GM12878 (cell line): ENCODE measurements around the gene BMI1. TPM values are rescaled to one million over a fixed set of nuclear protein-coding genes. Genes with fewer than 3 reads are reported as not detected.

Experiments used
- CBX3 ChIP-seq: fragments of 200-600 bp; sonication (generic); IDR thresholded peaks from 2 replicates; pipeline ENCODE4 v1.6.1; 2016; ENCODE audit warnings: low read depth, borderline replicate concordance
- CEBPB ChIP-seq, 2 experiments: fragments of 150-350 bp in 1 of 2; IDR thresholded peaks; 2 replicates each; pipeline ENCODE4 v1.6.1; 2012 to 2014; ENCODE audit warnings: low read depth in 2 of 2, low read length in 2 of 2, borderline replicate concordance in 1 of 2, inconsistent platforms in 1 of 2
- E2F8 ChIP-seq: fragments of 450-650 bp; IDR thresholded peaks from 2 replicates; pipeline ENCODE4 v1.6.1; 2018; ENCODE audit warnings: mild to moderate bottlenecking, low read depth, moderate library complexity; ENCODE audit not compliant: partially characterized antibody
- EP300 ChIP-seq, 2 experiments: fragments of 150-350 bp in 1 of 2; IDR thresholded peaks; 2 replicates each; pipeline ENCODE4 v1.6.1; 2011 to 2012; ENCODE audit warnings: low read depth in 2 of 2, low read length in 2 of 2, borderline replicate concordance in 1 of 2, improper control_type of control experiment in 1 of 2, inconsistent platforms in 1 of 2; ENCODE audit not compliant: control insufficient read depth in 1 of 2
- ETV6 ChIP-seq, 2 experiments: fragments of 450-650 bp in 1 of 2; IDR thresholded peaks in 1 of 2; conservative IDR thresholded peaks in 1 of 2; 2 replicates each; pipeline ENCODE4 v1.6.1; 2014; ENCODE audit warnings: antibody characterized with exemption in 1 of 2, borderline replicate concordance in 1 of 2, low read depth in 1 of 2, mild to moderate bottlenecking in 1 of 2, moderate library complexity in 1 of 2
- EZH2 ChIP-seq: IDR thresholded peaks from 2 replicates; pipeline ENCODE4 v1.6.1; 2012; ENCODE audit warnings: low read depth, mild to moderate bottlenecking, control low read depth, inconsistent platforms, low read length, borderline replicate concordance; ENCODE audit not compliant: control insufficient read depth
- GABPA ChIP-seq: IDR thresholded peaks from 2 replicates; pipeline ENCODE4 v1.6.1; 2014; ENCODE audit warnings: antibody characterized with exemption, low read depth, mild to moderate bottlenecking, inconsistent platforms
- HDAC2 ChIP-seq: fragments of 200-600 bp; sonication (generic); IDR thresholded peaks from 2 replicates; pipeline ENCODE4 v1.6.1; 2017
- MEF2B ChIP-seq: fragments of 450-650 bp; IDR thresholded peaks from 2 replicates; pipeline ENCODE4 v1.6.1; 2018; ENCODE audit warnings: mild to moderate bottlenecking, moderate library complexity; ENCODE audit not compliant: partially characterized antibody, poor library complexity, severe bottlenecking
- NBN ChIP-seq: fragments of 450-650 bp; IDR thresholded peaks from 2 replicates; pipeline ENCODE4 v1.6.1; 2016
- NFIC ChIP-seq: IDR thresholded peaks from 2 replicates; pipeline ENCODE4 v1.6.1; 2012; ENCODE audit warnings: low read depth, mild to moderate bottlenecking, inconsistent platforms, low read length, moderate library complexity
- NR2F1 ChIP-seq: fragments of 450-650 bp; conservative IDR thresholded peaks from 2 replicates; pipeline ENCODE4 v1.6.1; 2017; ENCODE audit warnings: mild to moderate bottlenecking
- RAD51 ChIP-seq: fragments of 450-650 bp; IDR thresholded peaks from 2 replicates; pipeline ENCODE4 v1.6.1; 2016; ENCODE audit warnings: moderate library complexity, mild to moderate bottlenecking, inconsistent platforms
- RB1 ChIP-seq: fragments of 450-650 bp; formaldehyde crosslinking; IDR thresholded peaks from 2 replicates; pipeline ENCODE4 v1.6.1; 2017; ENCODE audit warnings: mild to moderate bottlenecking, borderline replicate concordance
- RUNX3 ChIP-seq: IDR thresholded peaks from 2 replicates; pipeline ENCODE4 v1.6.1; 2012; ENCODE audit warnings: low read length, inconsistent platforms
- SMAD1 ChIP-seq: fragments of 450-650 bp; IDR thresholded peaks from 2 replicates; pipeline ENCODE4 v1.6.1; 2018; ENCODE audit warnings: mild to moderate bottlenecking, low read depth; ENCODE audit not compliant: partially characterized antibody
- SMAD5 ChIP-seq: IDR thresholded peaks from 2 replicates; pipeline ENCODE4 v1.6.1; 2016; ENCODE audit warnings: antibody characterized with exemption, low read depth
- SP1 ChIP-seq: IDR thresholded peaks from one replicate; pipeline ENCODE4 v1.6.1; 2011; ENCODE audit warnings: low read depth, low read length
- SPI1 ChIP-seq: IDR thresholded peaks from 2 replicates; pipeline ENCODE4 v1.6.1; 2011; ENCODE audit warnings: low read depth, mild to moderate bottlenecking, low read length, moderate library complexity, borderline replicate concordance; ENCODE audit not compliant: insufficient read depth
- TARDBP ChIP-seq: IDR thresholded peaks from 2 replicates; pipeline ENCODE4 v1.6.1; 2016; ENCODE audit warnings: borderline replicate concordance
- TBL1XR1 ChIP-seq: IDR thresholded peaks from 2 replicates; pipeline ENCODE4 v1.6.1; 2012; ENCODE audit warnings: low read depth, low read length, improper control_type of control experiment
- USF1 ChIP-seq: IDR thresholded peaks from 2 replicates; pipeline ENCODE4 v1.6.1; 2011; ENCODE audit warnings: borderline replicate concordance, low read depth, mild to moderate bottlenecking, moderate library complexity, mixed read lengths, low read length; ENCODE audit not compliant: insufficient read depth; ENCODE audit errors: extremely low read length
- USF2 ChIP-seq: IDR thresholded peaks from 2 replicates; pipeline ENCODE4 v1.6.1; 2011; ENCODE audit warnings: low read depth, low read length, improper control_type of control experiment, borderline replicate concordance
- ZBED1 ChIP-seq: IDR thresholded peaks from 2 replicates; pipeline ENCODE4 v1.6.1; 2016; ENCODE audit warnings: borderline replicate concordance
- ZNF384 ChIP-seq: IDR thresholded peaks from 2 replicates; pipeline ENCODE4 v1.6.1; 2012; ENCODE audit warnings: low read depth, mild to moderate bottlenecking, low read length, improper control_type of control experiment, borderline replicate concordance
- polyA plus RNA-seq, 11 experiments: library from polyadenylated mRNA; depleted of rRNA in 4 of 11; unstranded in 6 of 11; stranded (reverse) in 5 of 11; fragments of >200 nt; fragmentation: Nextera tagmentation in 4 of 11; fragmentation: Illumina TruSeq in 1 of 11; extraction: Ambion mirVana in 4 of 11; extraction: Trizol in 1 of 11; gene quantifications; 1 replicate in 1 of 11; 2 replicates in 10 of 11; pipeline versions ENCODE4 v1.2.1 to v1.2.3, GENCODE V29; 2011 to 2016; ENCODE audit warnings: inconsistent platforms in 2 of 11, missing spikeins in 2 of 11, low read depth in 1 of 11
- total RNA-seq, 4 experiments: library from RNA; depleted of rRNA in 3 of 4; stranded (reverse); fragments of >200 nt in 3 of 4; fragmentation: Illumina TruSeq in 1 of 4; extraction: Trizol in 1 of 4; gene quantifications; 2 replicates each; pipeline versions ENCODE4 v1.2.1 to v1.2.3, GENCODE V29; 2013 to 2021

Gene BMI1
- total and polyA plus RNA-seq, 10 of the 15 experiments (the other 5 are each of a cell fraction or from before 2014, with no cell fraction given): 8.0 to 49.7 (median 25.8) TPM

DNA sequence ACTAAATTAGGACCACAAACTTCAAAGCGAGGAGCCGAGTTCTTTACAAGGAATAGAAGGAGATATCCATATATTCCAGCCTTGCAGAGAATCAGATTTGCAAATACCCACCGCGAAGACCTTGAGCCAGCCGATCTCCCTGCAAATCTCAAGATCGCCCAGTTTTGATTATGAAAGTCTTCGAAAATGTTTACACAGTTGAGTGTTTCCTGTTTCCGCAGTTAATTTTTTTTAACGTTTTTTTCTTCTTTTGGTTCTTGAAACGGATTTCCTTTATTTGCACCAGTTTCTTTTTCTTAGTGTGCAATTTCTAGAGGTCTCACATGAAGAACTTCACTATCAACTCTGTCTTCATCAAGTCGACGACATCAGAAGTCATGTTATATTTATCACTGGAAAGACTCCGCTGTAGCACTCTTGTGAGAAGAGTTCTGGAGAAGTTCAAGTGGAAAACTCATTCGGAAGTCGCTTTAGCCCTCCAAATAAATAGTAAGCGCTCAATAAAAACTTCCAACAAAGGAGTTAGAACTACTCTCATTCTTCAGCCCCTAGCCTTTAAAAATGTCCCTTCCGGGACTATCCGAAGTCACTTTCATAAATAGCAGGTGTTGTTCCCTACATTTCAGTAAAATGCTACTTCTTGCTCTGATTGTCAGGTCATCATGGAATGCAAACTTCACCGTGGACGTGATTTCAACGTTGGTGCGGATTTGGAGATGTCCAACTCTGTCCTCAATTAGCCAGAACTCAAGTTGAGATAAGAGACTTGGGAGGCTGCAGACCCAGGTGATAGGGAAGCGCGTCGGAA, 12.5 kb downstream of the BMI1 start (continued):
- TF ChIP-seq TBL1XR1 (no peak), NFIC (0 out of 2 replicates have a peak, but pooled peaks have one; percentile 33), E2F8 (no peak), EP300 (IDR thresholded peaks at IDR 0.05; ENCODE audit: borderline replicate concordance in 1 of 2, control insufficient read depth in 1 of 2, low read depth in 2 of 2, low read length in 2 of 2) (no peak), SP1 (no peak), CEBPB (IDR thresholded peaks at IDR 0.05; ENCODE audit: borderline replicate concordance in 1 of 2, low read depth in 2 of 2, low read length in 2 of 2) (no peak), RUNX3 (0 out of 2 replicates have a peak, but pooled peaks have one; percentile 13), HDAC2 (no peak), NBN (no peak), USF2 (no peak), SPI1 (no peak), GABPA (peak; percentile 61), CBX3 (no peak), MEF2B (no peak), EZH2 (no peak), ZNF384 (peak; percentile 51), RAD51 (no peak), TARDBP (no peak), ZBED1 (no peak), NR2F1 (no peak), SMAD1 (no peak), SMAD5 (no peak), USF1 (no peak), RB1 (no peak), ETV6 (conservative IDR thresholded peaks at IDR 0.05 in 1 of 2, IDR thresholded peaks at IDR 0.05 in 1 of 2; ENCODE audit: borderline replicate concordance in 1 of 2, low read depth in 1 of 2) (no peak; a peak in 1 of 4 replicates)
